Uterus (tissue), 2 donors: ENCODE measurements around the gene SMIM10L1.

Source experiments
- POLR2A ChIP-seq, 2 donors: fragments of 450-650 bp; IDR thresholded peaks; one replicate each; pipeline ENCODE4 v1.6.1; 2016; ENCODE audit warnings: antibody characterized with exemption in 2 of 2, mild to moderate bottlenecking in 1 of 2, moderate library complexity in 1 of 2
- TF ChIP-seq, protein P1 (sequence below), 4 experiments: fragments of 200-600 bp in 2 of 4; fragments of 450-650 bp in 2 of 4; sonication (generic) in 2 of 4; IDR thresholded peaks; one replicate each; pipeline ENCODE4 v1.5.1; 2016 to 2019; ENCODE audit warnings: antibody characterized with exemption in 4 of 4, mild to moderate bottlenecking in 2 of 4, moderate library complexity in 1 of 4

DNA sequence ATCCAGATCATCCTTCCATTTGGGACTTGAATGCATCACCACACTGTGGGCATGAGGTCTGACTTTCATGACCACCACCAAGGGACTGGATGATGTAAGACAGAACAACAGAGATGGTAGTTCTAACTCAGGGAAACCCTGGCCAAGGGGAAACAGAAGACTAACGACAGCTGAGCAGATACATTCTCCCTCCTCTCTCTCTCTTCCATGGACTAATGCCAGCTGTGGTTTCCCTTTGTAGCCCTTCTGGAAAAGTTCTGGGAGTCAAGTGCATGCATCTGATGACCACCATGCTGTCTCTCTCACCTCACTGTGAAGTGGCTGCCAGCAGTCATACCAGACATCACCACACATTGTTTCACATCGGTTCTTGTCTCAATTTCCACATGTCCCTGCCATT lies 40.0 kb upstream of the SMIM10L1 start:
- TF ChIP-seq, protein P1, sequence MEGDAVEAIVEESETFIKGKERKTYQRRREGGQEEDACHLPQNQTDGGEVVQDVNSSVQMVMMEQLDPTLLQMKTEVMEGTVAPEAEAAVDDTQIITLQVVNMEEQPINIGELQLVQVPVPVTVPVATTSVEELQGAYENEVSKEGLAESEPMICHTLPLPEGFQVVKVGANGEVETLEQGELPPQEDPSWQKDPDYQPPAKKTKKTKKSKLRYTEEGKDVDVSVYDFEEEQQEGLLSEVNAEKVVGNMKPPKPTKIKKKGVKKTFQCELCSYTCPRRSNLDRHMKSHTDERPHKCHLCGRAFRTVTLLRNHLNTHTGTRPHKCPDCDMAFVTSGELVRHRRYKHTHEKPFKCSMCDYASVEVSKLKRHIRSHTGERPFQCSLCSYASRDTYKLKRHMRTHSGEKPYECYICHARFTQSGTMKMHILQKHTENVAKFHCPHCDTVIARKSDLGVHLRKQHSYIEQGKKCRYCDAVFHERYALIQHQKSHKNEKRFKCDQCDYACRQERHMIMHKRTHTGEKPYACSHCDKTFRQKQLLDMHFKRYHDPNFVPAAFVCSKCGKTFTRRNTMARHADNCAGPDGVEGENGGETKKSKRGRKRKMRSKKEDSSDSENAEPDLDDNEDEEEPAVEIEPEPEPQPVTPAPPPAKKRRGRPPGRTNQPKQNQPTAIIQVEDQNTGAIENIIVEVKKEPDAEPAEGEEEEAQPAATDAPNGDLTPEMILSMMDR (IDR thresholded peaks at IDR 0.05), result no peak
- TF ChIP-seq POLR2A (IDR thresholded peaks at IDR 0.05), result no peak
